ENCODE results near the gene TRAPPC1.

- no peak for TF ChIP-seq FOXA1 (IDR thresholded peaks at IDR 0.05)
- TF ChIP-seq, protein P1, sequence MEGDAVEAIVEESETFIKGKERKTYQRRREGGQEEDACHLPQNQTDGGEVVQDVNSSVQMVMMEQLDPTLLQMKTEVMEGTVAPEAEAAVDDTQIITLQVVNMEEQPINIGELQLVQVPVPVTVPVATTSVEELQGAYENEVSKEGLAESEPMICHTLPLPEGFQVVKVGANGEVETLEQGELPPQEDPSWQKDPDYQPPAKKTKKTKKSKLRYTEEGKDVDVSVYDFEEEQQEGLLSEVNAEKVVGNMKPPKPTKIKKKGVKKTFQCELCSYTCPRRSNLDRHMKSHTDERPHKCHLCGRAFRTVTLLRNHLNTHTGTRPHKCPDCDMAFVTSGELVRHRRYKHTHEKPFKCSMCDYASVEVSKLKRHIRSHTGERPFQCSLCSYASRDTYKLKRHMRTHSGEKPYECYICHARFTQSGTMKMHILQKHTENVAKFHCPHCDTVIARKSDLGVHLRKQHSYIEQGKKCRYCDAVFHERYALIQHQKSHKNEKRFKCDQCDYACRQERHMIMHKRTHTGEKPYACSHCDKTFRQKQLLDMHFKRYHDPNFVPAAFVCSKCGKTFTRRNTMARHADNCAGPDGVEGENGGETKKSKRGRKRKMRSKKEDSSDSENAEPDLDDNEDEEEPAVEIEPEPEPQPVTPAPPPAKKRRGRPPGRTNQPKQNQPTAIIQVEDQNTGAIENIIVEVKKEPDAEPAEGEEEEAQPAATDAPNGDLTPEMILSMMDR (IDR thresholded peaks at IDR 0.05; ENCODE audit: low read depth, low read length, missing input control): no peak
- TF ChIP-seq JUND (IDR thresholded peaks at IDR 0.05): no peak
- no peak for TF ChIP-seq MAX (IDR thresholded peaks at IDR 0.05)
- TF ChIP-seq RAD21 (IDR thresholded peaks at IDR 0.05): no peak
- TF ChIP-seq, protein P2, sequence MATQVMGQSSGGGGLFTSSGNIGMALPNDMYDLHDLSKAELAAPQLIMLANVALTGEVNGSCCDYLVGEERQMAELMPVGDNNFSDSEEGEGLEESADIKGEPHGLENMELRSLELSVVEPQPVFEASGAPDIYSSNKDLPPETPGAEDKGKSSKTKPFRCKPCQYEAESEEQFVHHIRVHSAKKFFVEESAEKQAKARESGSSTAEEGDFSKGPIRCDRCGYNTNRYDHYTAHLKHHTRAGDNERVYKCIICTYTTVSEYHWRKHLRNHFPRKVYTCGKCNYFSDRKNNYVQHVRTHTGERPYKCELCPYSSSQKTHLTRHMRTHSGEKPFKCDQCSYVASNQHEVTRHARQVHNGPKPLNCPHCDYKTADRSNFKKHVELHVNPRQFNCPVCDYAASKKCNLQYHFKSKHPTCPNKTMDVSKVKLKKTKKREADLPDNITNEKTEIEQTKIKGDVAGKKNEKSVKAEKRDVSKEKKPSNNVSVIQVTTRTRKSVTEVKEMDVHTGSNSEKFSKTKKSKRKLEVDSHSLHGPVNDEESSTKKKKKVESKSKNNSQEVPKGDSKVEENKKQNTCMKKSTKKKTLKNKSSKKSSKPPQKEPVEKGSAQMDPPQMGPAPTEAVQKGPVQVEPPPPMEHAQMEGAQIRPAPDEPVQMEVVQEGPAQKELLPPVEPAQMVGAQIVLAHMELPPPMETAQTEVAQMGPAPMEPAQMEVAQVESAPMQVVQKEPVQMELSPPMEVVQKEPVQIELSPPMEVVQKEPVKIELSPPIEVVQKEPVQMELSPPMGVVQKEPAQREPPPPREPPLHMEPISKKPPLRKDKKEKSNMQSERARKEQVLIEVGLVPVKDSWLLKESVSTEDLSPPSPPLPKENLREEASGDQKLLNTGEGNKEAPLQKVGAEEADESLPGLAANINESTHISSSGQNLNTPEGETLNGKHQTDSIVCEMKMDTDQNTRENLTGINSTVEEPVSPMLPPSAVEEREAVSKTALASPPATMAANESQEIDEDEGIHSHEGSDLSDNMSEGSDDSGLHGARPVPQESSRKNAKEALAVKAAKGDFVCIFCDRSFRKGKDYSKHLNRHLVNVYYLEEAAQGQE (IDR thresholded peaks at IDR 0.05): no peak
- TF ChIP-seq NR2F2 (IDR thresholded peaks at IDR 0.05): no peak
- TF ChIP-seq TAF1 (conservative IDR thresholded peaks at IDR 0.05): no peak
- no peak for TF ChIP-seq ZBTB33 (IDR thresholded peaks at IDR 0.05)
- no peak for TF ChIP-seq HNF4G (IDR thresholded peaks at IDR 0.05)
- TF ChIP-seq ATF3 (IDR thresholded peaks at IDR 0.05): no peak
- TF ChIP-seq YY1 (IDR thresholded peaks at IDR 0.05): no peak
- TF ChIP-seq SP1 (IDR thresholded peaks at IDR 0.05): no peak
These were observed 46.1 kb upstream of the TRAPPC1 start for GRCh38 chr17:7977805-7978204.
